ENCODE data around the gene TTC13. TPM values are rescaled to one million over a fixed set of nuclear protein-coding genes. Genes with fewer than 3 reads are reported as not detected.
"Not testable (repeated sequence)": the region's sequence is repeated elsewhere in the genome, so short reads cannot be mapped to it uniquely, and the experiment has no call there.

Gene TTC13, protein sequence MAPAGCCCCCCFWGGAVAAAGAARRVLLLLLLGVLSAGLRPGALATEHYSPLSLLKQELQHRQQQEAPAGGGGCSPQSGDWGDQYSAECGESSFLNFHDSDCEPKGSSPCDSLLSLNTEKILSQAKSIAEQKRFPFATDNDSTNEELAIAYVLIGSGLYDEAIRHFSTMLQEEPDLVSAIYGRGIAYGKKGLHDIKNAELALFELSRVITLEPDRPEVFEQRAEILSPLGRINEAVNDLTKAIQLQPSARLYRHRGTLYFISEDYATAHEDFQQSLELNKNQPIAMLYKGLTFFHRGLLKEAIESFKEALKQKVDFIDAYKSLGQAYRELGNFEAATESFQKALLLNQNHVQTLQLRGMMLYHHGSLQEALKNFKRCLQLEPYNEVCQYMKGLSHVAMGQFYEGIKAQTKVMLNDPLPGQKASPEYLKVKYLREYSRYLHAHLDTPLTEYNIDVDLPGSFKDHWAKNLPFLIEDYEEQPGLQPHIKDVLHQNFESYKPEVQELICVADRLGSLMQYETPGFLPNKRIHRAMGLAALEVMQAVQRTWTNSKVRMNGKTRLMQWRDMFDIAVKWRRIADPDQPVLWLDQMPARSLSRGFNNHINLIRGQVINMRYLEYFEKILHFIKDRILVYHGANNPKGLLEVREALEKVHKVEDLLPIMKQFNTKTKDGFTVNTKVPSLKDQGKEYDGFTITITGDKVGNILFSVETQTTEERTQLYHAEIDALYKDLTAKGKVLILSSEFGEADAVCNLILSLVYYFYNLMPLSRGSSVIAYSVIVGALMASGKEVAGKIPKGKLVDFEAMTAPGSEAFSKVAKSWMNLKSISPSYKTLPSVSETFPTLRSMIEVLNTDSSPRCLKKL
- 10 to 100 TPM; 11.5 to 23.5 (median 15.9) TPM for polyA plus RNA-seq

DNA sequence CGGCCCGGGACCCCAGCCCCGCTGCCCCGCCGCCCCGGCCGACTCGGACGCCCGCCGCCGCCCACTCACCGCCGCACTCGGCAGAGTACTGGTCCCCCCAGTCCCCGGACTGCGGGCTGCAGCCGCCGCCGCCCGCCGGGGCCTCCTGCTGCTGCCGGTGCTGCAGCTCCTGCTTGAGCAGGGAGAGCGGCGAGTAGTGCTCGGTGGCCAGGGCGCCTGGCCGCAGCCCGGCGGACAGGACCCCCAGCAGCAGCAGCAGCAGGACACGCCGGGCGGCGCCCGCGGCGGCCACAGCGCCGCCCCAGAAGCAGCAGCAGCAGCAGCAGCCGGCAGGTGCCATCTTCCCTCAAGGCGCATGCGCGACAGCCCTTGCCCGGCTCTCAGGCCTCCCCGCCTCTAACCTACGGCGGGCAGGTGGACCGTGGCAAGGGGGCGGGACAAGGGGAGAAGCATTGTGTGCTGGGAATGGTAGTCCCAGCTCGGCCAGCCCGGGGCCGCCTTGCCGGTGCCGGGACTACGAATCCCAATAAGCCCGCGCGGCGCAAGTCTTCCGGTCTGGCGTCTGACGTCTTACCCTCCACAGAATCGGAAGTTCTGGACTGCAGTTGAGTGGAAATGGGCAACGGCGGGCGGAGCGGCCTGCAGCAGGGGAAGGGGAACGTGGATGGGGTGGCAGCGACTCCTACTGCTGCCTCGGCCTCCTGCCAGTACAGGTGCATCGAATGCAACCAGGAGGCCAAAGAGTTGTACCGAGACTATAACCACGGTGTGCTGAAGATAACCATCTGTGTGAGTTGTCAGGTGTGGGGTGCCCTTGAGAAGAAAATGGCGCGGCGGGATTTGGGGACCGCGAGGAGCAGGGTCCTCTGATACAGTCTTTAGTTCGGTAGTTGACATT lies at the start of gene TTC13, which contains the start of gene ARV1:
Gene TTC13, minus strand, starts transcription at position 371 of the 898 bp plus-strand sequence. Its CDS starts 31 bp downstream, at position 340.
Gene ARV1, plus strand, starts transcription at position 604 of the 898 bp plus-strand sequence. Its CDS starts 12 bp downstream, at position 616.
- H3K27ac Mint-ChIP-seq, result peak within 1 kb of the TSS; percentile 96 to 100 (median 100)
- peaks cover 41 to 53% of the 10 kb centered on the region in 2 donors for H3K4me1 Mint-ChIP-seq
- peaks cover 7 to 10% (median 9%) of the 10 kb centered on the region in 3 donors for H3K27me3 Mint-ChIP-seq (ENCODE audit: low read depth in 3 of 3)
- DNase-seq, result peak; percentile 98 to 99 (median 98)
- no peaks in the 10 kb centered on the region for H3K9me3 Mint-ChIP-seq
- H3K36me3 Mint-ChIP-seq, result peaks cover 0 to 5% (median 0%) of the 10 kb centered on the region in 3 donors
- peak within 1 kb of the TSS; percentile 95 to 100 (median 99) for H3K4me3 Mint-ChIP-seq

DNA sequence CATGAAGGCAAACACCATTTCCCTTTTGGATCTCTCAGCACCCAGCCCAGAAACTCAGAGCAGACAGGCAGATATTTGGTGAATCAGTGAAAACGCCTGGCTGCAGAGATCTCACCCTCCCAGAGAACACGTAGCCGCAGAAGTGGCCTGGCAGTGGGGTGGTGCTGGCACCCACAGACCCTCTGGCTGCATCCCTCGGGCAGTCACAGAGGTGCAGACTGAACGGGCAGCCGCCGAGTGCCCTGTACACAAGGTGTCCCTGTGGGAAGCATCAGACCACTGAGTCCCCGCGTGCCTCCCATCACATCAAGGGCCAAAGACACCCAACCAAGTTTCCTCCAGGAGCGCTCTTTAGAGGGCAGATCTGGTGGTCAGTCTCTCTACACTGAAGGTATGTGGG lies 49.3 kb upstream of the TTC13 start:
- Mint-ChIP-seq H3K27ac (no peak overlapping the region), H3K27me3 (ENCODE audit: low read depth in 3 of 3) (peaks cover 0 to 3% (median 2%) of the 10 kb centered on the region in 3 donors), H3K36me3 (no peaks in the 10 kb centered on the region), H3K4me1 (peaks cover 4 to 6% of the 10 kb centered on the region in 2 donors), H3K4me3 (peak overlapping the region in 1 of 5 donors; percentile 72), H3K9me3 (no peaks in the 10 kb centered on the region)
- no peak for DNase-seq

DNA sequence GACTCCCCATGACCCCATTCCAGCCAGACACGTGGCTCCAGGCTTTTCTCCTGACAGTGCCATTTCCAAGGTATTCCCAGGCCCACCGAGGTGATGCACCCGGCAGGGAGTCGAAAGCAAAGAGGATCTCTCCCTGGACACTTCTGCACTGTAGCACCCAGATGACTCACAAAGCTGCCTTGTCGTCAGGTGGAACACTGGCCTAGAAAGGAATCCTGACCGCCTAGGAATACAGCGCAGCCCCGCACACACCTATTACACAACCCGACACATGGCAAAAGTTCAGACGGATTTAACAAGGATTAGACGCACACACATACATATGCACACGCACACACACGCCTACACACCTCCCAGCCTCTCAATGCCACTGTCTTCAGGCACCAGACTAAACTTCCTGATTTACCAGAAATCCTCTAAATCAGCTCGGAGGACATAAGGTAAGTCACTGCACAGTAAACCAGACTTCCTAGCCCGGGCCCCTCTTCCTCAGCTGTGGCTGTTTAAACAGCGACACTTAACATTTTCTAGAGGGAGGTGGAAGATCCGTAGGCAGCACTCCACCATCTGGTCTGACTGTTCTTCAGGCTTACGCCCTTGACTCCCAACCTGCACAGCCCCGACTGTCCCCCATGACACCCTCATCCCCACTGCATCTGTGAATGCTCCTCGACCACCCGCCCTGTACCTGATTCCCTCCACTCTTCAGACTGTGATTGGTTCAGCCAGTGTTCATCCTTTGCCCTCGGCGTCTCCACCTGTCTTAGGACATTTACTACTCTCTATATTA lies 48.7 kb upstream of the TTC13 start:
- no peak for DNase-seq
- Mint-ChIP-seq H3K4me3 (no peak overlapping the region), H3K9me3 (no peaks in the 10 kb centered on the region), H3K36me3 (no peaks in the 10 kb centered on the region), H3K4me1 (peaks cover 4 to 6% of the 10 kb centered on the region in 2 donors), H3K27me3 (ENCODE audit: low read depth in 3 of 3) (peaks cover 0 to 3% (median 2%) of the 10 kb centered on the region in 3 donors), H3K27ac (no peak overlapping the region)

DNA sequence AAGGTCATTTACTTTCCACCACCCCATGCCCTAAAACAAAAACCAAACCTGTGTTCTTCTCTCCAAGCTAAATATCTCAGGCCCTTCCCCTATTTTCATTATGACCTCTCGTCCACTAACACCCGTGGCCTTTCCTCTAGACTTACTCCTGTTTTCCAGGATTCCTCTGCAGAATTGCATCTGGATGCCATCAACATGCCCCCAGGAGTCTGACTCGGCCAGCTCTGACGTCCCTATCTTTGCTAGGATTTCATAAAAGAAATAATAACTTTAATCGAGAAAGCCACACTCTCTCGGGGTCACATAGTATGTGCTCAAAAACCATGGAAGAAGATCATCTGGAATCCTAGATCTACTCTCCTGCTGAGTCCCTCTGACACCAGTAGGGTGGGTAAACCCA lies 47.9 kb upstream of the TTC13 start:
- Mint-ChIP-seq H3K27ac (no peak overlapping the region), H3K4me3 (no peak overlapping the region), H3K4me1 (peaks cover 4 to 6% of the 10 kb centered on the region in 2 donors), H3K27me3 (ENCODE audit: low read depth in 3 of 3) (peaks cover 0 to 3% (median 2%) of the 10 kb centered on the region in 3 donors), H3K36me3 (no peaks in the 10 kb centered on the region), H3K9me3 (no peaks in the 10 kb centered on the region)
- DNase-seq, result no peak

DNA sequence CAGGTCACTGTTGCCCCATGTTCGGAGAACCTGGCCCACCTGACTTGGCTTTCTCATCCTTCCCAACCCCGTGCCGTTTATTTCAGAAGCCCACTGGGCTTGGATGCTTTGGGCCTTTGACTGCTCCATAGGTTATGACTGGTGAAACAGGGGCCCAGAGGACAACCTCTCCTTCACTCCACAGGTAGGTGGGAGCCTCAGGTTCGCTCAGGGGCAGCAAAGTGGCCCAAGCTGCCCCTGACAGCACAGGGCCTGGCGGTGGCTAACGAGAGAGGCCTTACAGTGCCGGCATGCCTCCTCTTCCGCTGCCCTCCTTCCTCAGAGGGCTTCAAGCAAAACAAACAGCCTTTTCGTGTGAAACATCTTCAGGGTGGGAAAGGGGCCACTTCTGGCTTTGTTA lies 44.5 kb upstream of the TTC13 start:
- peaks cover 0 to 3% (median 2%) of the 10 kb centered on the region in 3 donors for H3K27me3 Mint-ChIP-seq (ENCODE audit: low read depth in 3 of 3)
- no peaks in the 10 kb centered on the region for H3K9me3 Mint-ChIP-seq
- peaks cover 0 to 2% (median 0%) of the 10 kb centered on the region in 3 donors for H3K36me3 Mint-ChIP-seq
- no peak overlapping the region for H3K4me3 Mint-ChIP-seq
- no peak for DNase-seq
- no peak overlapping the region for H3K27ac Mint-ChIP-seq
- H3K4me1 Mint-ChIP-seq, result peaks cover 2 to 10% of the 10 kb centered on the region in 2 donors

DNA sequence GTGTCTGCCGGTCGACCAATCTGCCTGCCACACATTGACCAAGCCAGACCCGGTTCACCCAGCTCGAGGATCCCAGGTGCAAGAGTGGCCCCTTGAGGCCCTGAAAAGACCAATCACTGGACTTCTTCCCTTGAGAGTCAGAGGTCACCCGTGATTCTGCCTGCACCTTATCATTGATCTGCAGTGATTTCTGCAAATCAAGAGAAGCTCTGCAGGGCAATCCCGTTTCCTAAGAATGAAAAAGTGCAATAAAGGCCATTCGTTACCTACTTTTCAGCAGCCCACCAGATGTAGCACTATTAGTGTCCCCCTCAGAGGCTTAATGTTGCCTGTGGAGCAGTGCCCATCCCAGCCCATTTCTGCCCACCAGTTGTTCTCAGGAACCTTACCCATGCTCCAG lies 43.9 kb upstream of the TTC13 start:
- not testable (repeated sequence) for H3K27ac Mint-ChIP-seq; H3K27me3 Mint-ChIP-seq (ENCODE audit: low read depth in 3 of 3); DNase-seq; H3K9me3 Mint-ChIP-seq; H3K4me1 Mint-ChIP-seq; H3K4me3 Mint-ChIP-seq; H3K36me3 Mint-ChIP-seq

DNA sequence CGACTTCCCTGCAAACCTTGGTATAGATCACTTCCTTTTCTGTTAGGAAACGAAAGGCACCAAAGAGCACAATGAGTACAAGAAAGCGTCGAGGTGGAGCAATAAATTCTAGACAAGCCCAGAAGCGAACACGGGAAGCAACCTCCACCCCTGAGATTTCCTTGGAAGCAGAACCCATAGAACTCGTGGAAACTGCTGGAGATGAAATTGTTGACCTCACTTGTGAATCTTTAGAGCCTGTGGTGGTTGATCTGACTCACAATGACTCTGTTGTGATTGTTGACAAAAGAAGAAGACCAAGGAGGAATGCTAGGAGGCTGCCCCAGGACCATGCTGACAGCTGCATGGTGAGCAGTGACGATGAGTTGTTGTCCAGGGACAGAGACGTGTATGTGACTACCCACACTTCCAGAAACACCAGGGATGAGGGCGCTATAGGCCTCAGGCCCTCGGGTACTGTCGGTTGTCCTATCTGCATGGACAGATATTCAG lies 42.9 kb upstream of the TTC13 start:
- Mint-ChIP-seq H3K27ac (no peak overlapping the region), H3K4me1 (peaks cover 2 to 10% of the 10 kb centered on the region in 2 donors), H3K36me3 (peaks cover 0 to 3% (median 0%) of the 10 kb centered on the region in 3 donors), H3K9me3 (no peaks in the 10 kb centered on the region), H3K4me3 (no peak overlapping the region), H3K27me3 (ENCODE audit: low read depth in 3 of 3) (peaks cover 0 to 3% (median 0%) of the 10 kb centered on the region in 3 donors)
- DNase-seq, result no peak

DNA sequence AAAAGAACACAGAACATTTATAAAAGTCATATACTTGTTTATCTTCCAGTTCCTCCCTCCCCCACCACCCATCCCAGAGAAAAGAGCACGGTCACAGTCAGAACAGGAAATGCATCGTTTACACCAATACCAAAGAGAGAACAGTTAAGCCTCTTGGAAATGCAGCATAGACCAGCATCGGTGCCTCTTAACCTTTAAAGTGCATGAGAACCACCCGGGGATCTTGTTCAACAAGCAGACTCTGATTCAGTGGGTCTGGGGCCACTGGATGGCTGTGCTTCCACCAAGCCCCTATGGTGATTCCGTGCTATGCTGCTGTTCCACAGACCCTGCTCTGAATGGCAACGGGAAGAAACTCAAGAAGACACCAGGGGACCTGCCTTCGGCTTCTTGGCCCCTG lies 42.2 kb upstream of the TTC13 start:
- peaks cover 2 to 10% of the 10 kb centered on the region in 2 donors for H3K4me1 Mint-ChIP-seq
- H3K27ac Mint-ChIP-seq, result no peak overlapping the region
- no peaks in the 10 kb centered on the region for H3K9me3 Mint-ChIP-seq
- H3K4me3 Mint-ChIP-seq, result peak overlapping the region in 1 of 5 donors; percentile 0
- H3K36me3 Mint-ChIP-seq, result peaks cover 0 to 3% (median 0%) of the 10 kb centered on the region in 3 donors
- no peak for DNase-seq
- H3K27me3 Mint-ChIP-seq (ENCODE audit: low read depth in 3 of 3), result peaks cover 0 to 2% (median 0%) of the 10 kb centered on the region in 3 donors

DNA sequence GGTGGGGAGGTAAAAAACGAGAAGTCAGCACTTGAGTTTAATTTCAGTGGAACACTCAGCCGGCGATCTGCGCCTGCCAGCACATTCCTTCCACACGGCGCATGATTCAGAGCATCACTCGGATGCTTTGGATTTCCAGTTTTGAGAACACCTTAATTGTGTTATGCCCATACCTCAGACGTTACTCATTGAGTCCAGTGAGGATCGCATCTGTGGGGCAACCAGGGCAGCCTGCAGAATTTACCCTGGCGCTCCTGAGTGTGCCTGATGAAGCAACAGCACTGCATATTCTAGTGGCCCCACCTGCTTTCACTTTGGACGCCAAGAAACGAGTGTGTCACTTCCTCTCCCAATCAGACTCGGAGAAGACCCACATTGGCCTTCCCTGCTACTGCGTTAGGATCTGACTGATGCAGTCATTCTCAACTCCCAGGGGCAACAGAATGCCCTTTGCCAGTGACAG lies 41.5 kb upstream of the TTC13 start:
- H3K4me1 Mint-ChIP-seq, result peaks cover 2 to 10% of the 10 kb centered on the region in 2 donors
- no peak for DNase-seq
- no peak overlapping the region for H3K27ac Mint-ChIP-seq
- peaks cover 0 to 3% (median 0%) of the 10 kb centered on the region in 3 donors for H3K36me3 Mint-ChIP-seq
- peak overlapping the region in 4 of 5 donors; percentile 21 to 81 (median 70) for H3K4me3 Mint-ChIP-seq
- H3K9me3 Mint-ChIP-seq, result no peaks in the 10 kb centered on the region
- peaks cover 0 to 2% (median 0%) of the 10 kb centered on the region in 3 donors for H3K27me3 Mint-ChIP-seq (ENCODE audit: low read depth in 3 of 3)

DNA sequence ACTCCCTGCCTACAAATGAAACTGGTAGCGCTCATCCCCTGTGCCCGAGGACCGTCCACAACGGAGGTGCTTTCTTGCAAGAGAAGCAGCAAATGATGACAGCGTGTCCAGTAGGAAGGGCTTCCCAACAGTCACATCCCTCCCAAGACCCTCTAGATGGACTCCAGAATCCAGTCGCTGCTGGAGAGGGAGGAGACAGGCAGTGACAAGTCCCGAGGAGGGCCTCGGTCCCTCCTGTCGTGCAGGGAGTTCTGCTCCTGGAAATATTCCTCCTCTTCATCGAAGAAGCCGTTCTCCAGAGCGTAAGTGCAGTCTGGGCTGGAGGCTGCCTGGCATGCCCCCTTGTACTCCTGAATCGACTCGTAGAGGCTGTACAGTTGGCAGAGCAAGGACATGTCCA lies 41.0 kb upstream of the TTC13 start:
- Mint-ChIP-seq H3K27me3 (ENCODE audit: low read depth in 3 of 3) (peaks cover 0 to 3% (median 0%) of the 10 kb centered on the region in 3 donors), H3K36me3 (peaks cover 0 to 3% (median 0%) of the 10 kb centered on the region in 3 donors), H3K4me1 (peaks cover 2 to 10% of the 10 kb centered on the region in 2 donors), H3K4me3 (peak overlapping the region in 1 of 5 donors; percentile 66), H3K27ac (no peak overlapping the region), H3K9me3 (no peaks in the 10 kb centered on the region)
- DNase-seq, result no peak

DNA sequence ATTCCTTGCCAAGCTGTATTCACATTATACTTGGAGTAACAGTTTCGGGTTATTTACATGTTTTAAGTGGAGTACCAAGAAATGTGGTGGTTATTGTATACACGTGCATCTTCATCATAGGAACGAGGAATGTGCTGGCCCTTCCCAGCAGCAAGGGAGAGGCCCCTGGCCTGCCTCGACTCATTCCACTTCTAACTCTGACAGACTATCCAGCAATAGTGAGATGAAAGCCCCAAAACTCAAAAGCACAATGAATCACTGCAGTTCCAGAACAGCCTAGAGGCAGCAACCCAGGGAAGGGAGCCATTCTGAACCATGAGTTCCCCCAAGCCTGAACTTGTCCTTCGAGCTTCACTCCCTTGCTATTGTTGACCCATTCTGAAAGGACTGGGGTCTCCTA lies 38.3 kb upstream of the TTC13 start:
- no peak overlapping the region for H3K4me3 Mint-ChIP-seq
- DNase-seq, result no peak
- H3K27ac Mint-ChIP-seq, result no peak overlapping the region
- peaks cover 0 to 3% (median 0%) of the 10 kb centered on the region in 3 donors for H3K36me3 Mint-ChIP-seq
- no peaks in the 10 kb centered on the region for H3K9me3 Mint-ChIP-seq
- H3K4me1 Mint-ChIP-seq, result peaks cover 2 to 10% of the 10 kb centered on the region in 2 donors
- H3K27me3 Mint-ChIP-seq (ENCODE audit: low read depth in 3 of 3), result peaks cover 0 to 1% (median 0%) of the 10 kb centered on the region in 3 donors

DNA sequence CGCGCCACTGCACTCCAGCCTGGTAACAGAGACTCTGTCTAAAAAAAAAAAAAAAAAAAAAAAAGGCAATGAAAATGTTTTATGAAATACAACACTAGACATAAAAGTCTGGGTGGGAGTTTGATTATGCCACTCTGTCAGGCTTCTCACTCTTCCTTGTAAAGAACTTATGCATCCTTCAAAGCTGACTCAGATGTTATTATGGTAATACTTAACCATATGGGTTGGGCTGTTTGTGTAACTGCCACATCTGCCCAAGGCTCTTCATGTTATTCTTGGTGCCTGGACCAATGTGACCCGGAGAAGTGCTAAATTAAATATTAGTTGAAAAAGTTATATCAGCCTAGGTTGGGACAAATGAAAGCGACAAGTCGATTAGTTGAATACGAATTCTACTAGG lies 37.6 kb upstream of the TTC13 start:
- H3K4me1 Mint-ChIP-seq, result peaks cover 2 to 10% of the 10 kb centered on the region in 2 donors
- no peak overlapping the region for H3K4me3 Mint-ChIP-seq
- H3K27ac Mint-ChIP-seq, result no peak overlapping the region
- peaks cover 0 to 3% (median 0%) of the 10 kb centered on the region in 3 donors for H3K36me3 Mint-ChIP-seq
- H3K9me3 Mint-ChIP-seq, result no peaks in the 10 kb centered on the region
- H3K27me3 Mint-ChIP-seq (ENCODE audit: low read depth in 3 of 3), result peaks cover 0 to 1% (median 0%) of the 10 kb centered on the region in 3 donors
- DNase-seq, result no peak
